22Rv1 (cell line): ENCODE data around the gene ARHGAP33.

Source experiments
- H3K27ac ChIP-seq: fragments of 450-650 bp; 2 replicates; pipeline ENCODE4 v1.5.1; 2017
- ZFX ChIP-seq: fragments of 450-650 bp; IDR thresholded peaks from 2 replicates; pipeline ENCODE4 v1.6.1; 2017; ENCODE audit warnings: antibody characterized with exemption, borderline replicate concordance
- TF ChIP-seq, protein P1 (sequence below): fragments of 450-650 bp; IDR thresholded peaks from 2 replicates; pipeline ENCODE4 v1.5.1; 2017; ENCODE audit warnings: mild to moderate bottlenecking

The ARHGAP33 gene

DNA sequence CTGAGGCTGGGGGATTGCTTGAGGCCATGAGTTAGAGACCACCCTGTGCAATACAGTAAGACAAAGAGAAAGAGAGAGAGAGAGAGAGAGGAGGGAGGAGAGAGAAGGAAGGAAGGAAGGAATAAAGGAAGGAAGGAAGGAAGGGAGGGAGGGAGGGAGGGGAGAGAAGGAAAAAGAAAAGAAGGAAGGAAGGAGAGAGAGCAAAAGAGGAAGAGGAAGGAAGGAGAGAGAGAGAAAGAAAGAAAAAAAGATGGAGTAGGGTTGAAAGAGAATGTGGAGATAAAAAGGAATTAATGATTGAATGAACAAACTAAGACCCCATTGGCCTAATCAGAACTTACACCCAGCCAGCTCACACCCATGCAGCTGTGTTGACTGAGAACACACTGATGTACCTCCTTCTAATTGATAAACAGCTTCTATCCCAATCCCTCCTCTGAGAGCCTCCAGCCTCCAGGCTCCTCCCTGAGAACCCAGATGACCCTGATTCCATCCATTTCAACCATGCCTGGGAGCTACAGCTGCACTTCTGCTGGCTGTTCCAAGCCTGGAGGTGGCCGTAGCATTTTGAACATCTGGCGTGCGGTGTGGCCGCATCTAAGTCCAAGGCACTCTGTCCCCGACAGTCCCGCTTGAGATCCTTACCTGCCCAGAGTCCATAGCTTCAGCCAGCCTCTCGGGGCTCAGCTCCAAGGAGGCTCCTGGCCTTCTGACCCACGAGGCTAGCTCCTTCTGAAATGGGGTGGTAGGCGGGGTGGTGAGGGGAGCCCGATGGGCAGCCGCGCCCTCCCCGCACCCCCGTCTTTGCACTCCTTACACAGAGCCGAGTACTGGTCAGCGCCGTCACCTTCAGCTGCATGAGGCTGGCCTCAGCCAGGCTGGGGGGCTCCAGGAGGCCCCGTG, 36.2 kb downstream of the ARHGAP33 start:
- H3K27ac ChIP-seq, result no peak overlapping the region
- TF ChIP-seq ZFX, result no peak
- TF ChIP-seq, protein P1, sequence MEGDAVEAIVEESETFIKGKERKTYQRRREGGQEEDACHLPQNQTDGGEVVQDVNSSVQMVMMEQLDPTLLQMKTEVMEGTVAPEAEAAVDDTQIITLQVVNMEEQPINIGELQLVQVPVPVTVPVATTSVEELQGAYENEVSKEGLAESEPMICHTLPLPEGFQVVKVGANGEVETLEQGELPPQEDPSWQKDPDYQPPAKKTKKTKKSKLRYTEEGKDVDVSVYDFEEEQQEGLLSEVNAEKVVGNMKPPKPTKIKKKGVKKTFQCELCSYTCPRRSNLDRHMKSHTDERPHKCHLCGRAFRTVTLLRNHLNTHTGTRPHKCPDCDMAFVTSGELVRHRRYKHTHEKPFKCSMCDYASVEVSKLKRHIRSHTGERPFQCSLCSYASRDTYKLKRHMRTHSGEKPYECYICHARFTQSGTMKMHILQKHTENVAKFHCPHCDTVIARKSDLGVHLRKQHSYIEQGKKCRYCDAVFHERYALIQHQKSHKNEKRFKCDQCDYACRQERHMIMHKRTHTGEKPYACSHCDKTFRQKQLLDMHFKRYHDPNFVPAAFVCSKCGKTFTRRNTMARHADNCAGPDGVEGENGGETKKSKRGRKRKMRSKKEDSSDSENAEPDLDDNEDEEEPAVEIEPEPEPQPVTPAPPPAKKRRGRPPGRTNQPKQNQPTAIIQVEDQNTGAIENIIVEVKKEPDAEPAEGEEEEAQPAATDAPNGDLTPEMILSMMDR, result no peak

DNA sequence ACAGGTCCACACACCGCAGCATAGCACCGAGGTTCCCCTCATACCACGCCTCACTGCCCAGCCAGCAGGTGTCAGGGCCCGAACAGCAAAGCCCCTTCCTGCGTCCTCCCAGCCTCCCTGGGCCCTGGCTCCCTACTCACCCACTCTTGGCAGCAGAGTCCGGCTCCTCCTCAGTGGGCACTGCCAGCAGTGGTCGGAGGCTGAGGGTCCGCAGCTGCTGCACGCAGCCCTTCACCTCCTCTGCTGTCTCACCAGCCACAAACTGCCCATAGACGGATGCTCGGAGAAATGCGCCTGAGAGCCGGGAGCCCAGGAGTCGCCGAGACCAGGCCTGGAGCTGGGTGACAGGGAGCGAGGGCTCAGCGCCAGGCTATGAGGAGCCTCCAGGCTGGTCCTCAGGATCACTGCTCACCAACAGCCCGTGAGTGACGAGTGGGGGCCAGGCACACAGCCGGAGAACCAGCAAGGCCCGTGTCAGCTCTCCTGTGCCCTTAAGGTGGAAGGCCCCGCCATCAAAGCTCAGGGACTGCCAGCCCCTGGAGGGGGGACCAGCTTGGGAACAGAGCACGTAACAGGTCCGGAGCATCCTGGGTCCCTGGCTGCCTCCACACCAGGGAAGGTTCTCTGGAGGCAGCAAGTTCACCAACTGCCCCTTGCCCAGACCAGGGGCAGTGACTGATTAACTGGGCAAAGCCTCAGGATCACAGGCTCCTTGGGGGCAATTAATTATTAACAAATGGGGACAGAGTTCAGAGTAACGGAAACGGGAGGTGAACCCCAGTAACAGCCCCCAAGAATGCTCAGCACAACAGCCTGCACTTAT, 37.1 kb downstream of the ARHGAP33 start, which contains the start of gene PRODH2:
TSS of gene PRODH2 (minus strand) at position 626 of the 823 bp plus-strand sequence. CDS start at position 586, 40 bp downstream.
- TF ChIP-seq, protein P1, result no peak
- TF ChIP-seq ZFX, result no peak
- no peak within 1 kb of the TSS for H3K27ac ChIP-seq

DNA sequence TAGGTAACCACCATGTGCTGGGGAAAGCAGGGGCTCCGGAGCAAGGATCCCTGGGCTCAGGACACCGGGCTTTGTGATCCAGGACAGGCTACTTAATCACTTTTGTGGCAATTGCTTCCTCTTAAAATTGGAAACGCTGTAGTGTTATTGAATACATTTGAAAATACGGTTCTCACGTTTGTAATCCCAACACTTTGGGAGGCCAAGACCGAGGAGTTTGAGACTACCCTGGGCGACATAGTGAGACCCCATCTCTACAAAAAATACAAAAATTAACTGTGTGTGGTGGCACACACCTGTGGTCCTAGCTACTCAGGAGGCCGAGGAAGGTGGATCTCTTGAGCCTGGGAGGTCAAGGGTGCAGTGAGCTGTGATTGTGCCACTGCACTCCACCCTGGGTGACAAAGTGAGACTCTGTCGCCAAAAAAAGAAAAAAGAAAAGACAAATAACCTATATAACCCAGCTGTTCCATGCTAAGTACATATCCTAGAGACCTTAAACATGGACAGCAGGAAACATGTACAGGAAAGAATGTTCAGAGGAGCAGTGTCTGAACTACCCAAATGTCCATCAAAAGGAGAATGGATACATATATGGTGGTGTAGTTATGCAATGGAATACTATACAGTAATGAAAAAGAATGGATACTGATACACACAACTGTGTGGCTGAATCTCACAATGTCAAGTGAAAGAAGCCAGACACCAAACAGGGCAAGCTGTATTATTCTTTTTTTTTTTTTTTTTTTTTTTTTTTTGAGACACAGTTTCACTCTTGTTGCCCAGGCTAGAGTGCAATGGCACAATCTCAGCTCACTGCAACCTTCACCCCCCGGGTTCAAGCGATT, 37.9 kb downstream of the ARHGAP33 start:
- TF ChIP-seq, protein P1, result no peak
- no peak for TF ChIP-seq ZFX
- no peak overlapping the region for H3K27ac ChIP-seq

DNA sequence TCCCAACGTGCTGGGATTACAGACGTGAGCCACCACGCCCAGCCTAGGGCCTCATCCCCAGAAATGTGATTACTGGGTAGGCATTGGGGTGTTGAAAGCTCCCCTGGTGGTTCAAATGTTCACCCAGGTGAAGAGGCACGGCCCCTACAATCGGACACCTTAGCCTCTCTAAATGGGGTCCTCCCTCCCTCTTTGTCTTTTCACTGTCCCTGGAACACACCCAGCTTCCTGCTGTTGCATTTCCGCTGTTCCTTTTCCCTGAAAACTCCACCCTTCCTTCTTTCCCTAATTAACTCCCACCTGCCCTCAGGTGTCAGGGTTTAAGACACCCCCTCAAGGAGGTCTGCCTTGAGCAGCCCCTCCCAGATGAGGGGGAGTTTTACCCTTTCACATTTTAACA, 40.9 kb downstream of the ARHGAP33 start:
- TF ChIP-seq, protein P1, result no peak
- no peak for TF ChIP-seq ZFX
- H3K27ac ChIP-seq, result no peak overlapping the region

DNA sequence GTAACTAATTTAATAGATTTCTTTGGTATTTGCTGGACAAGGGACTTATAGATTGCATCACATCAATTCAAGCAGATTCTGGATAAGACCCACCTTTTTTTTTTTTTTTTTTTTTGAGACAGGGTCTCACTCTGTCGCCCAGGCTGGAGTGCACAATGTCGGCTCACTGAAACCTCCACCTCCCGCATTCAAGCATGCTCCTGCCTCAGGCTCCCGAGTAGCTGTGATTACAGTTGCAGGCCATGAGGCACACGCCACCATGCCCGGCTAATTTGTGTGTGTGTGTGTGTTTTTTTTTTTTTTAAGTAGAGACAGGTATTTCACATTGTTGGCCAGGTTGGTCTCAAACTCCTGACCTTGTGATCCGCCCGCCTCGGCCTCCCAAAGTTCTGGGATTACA, 41.5 kb downstream of the ARHGAP33 start:
- no peak for TF ChIP-seq ZFX
- TF ChIP-seq, protein P1, result no peak
- H3K27ac ChIP-seq, result no peak overlapping the region

DNA sequence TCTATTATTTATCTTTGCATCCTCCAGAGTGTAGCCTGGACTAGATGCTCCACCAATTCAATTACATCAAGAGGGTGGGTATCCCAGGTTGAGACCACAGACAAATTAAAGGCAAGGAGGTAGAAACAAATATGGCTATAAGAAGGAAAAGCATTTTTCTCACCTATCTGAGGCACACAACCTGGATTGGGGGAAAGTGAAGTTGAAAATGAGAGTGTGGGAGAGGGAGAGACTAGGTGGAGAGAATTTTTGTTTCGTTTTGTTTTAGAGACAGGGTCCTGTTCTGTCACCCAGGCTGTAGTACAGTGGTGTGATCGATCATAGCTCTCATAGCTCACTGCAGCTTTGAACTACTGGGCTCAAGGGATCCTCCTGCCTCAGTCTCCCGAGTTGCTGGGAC, 43.1 kb downstream of the ARHGAP33 start:
- no peak for TF ChIP-seq ZFX
- TF ChIP-seq, protein P1, result no peak
- H3K27ac ChIP-seq, result no peak overlapping the region
